IPS-20b (cell line): Measurements from ENCODE around the gene TPD52L1.

ENCODE experiments used
- H3K27ac ChIP-seq: one replicate; pipeline ENCODE4 v1.5.1; 2013; ENCODE audit warnings: low read length
- H3K27me3 ChIP-seq: 2 replicates; pipeline ENCODE4 v1.6.1; 2013; ENCODE audit warnings: mild to moderate bottlenecking, low read length, inconsistent platforms; ENCODE audit not compliant: insufficient read depth
- H3K36me3 ChIP-seq: 2 replicates; pipeline ENCODE4 v1.6.1; 2013; ENCODE audit warnings: low read depth, mild to moderate bottlenecking, inconsistent platforms, low read length, moderate library complexity; ENCODE audit not compliant: insufficient read depth
- H3K4me1 ChIP-seq: 2 replicates; pipeline ENCODE4 v1.6.1; 2013; ENCODE audit warnings: mild to moderate bottlenecking, control low read depth, inconsistent platforms, low read length, moderate library complexity; ENCODE audit not compliant: insufficient read depth
- H3K4me3 ChIP-seq: 2 replicates; pipeline ENCODE4 v1.5.1; 2013; ENCODE audit warnings: mild to moderate bottlenecking, low read length, inconsistent platforms
- H3K9ac ChIP-seq: 2 replicates; pipeline ENCODE4 v1.6.1; 2013; ENCODE audit warnings: low read depth, mild to moderate bottlenecking, inconsistent platforms, low read length, moderate library complexity
- H3K9me3 ChIP-seq: 2 replicates; pipeline ENCODE4 v1.6.1; 2013; ENCODE audit warnings: mild to moderate bottlenecking, low read depth, low read length, inconsistent platforms; ENCODE audit not compliant: insufficient read depth

The TPD52L1 gene

GRCh38 chr6:125215252-125215819, 61.8 kb downstream of the TPD52L1 start:
- Histone ChIP-seq H3K27me3 (no peaks in the 10 kb centered on the region), H3K4me3 (no peak overlapping the region), H3K9ac (no peak overlapping the region), H3K4me1 (no peaks in the 10 kb centered on the region), H3K9me3 (no peaks in the 10 kb centered on the region), H3K36me3 (no peaks in the 10 kb centered on the region), H3K27ac (no peak overlapping the region)

- H3K4me3 ChIP-seq: no peak overlapping the region
Observed at GRCh38 chr6:125216015-125216414, 62.4 kb downstream of the TPD52L1 start.

GRCh38 chr6:125217369-125217768, 63.8 kb downstream of the TPD52L1 start:
- no peaks in the 10 kb centered on the region for H3K4me1 ChIP-seq
- no peak overlapping the region for H3K9ac ChIP-seq
- H3K36me3 ChIP-seq: no peaks in the 10 kb centered on the region
- H3K9me3 ChIP-seq: no peaks in the 10 kb centered on the region
- no peaks in the 10 kb centered on the region for H3K27me3 ChIP-seq
- no peak overlapping the region for H3K27ac ChIP-seq
- no peak overlapping the region for H3K4me3 ChIP-seq

More at GRCh38 chr6:125216015-125216414, 62.4 kb downstream of the TPD52L1 start:
- Histone ChIP-seq H3K9me3 (no peaks in the 10 kb centered on the region), H3K27me3 (no peaks in the 10 kb centered on the region), H3K36me3 (no peaks in the 10 kb centered on the region), H3K27ac (no peak overlapping the region), H3K4me1 (no peaks in the 10 kb centered on the region), H3K9ac (no peak overlapping the region)

- Histone ChIP-seq H3K27ac (no peak overlapping the region), H3K36me3 (no peaks in the 10 kb centered on the region), H3K27me3 (no peaks in the 10 kb centered on the region), H3K9me3 (no peaks in the 10 kb centered on the region), H3K9ac (no peak overlapping the region), H3K4me1 (no peaks in the 10 kb centered on the region), H3K4me3 (no peak overlapping the region)
Observed at GRCh38 chr6:125217992-125218391, 64.4 kb downstream of the TPD52L1 start.

GRCh38 chr6:125219361-125219895, 65.9 kb downstream of the TPD52L1 start:
- Histone ChIP-seq H3K9me3 (no peaks in the 10 kb centered on the region), H3K27me3 (no peaks in the 10 kb centered on the region), H3K36me3 (no peaks in the 10 kb centered on the region), H3K27ac (no peak overlapping the region), H3K4me1 (no peaks in the 10 kb centered on the region), H3K9ac (no peak overlapping the region), H3K4me3 (no peak overlapping the region)

GRCh38 chr6:125220712-125221111, 67.1 kb downstream of the TPD52L1 start:
- no peaks in the 10 kb centered on the region for H3K36me3 ChIP-seq
- no peak overlapping the region for H3K4me3 ChIP-seq
- H3K4me1 ChIP-seq: no peaks in the 10 kb centered on the region
- H3K9ac ChIP-seq: no peak overlapping the region
- no peak overlapping the region for H3K27ac ChIP-seq
- H3K27me3 ChIP-seq: no peaks in the 10 kb centered on the region
- no peaks in the 10 kb centered on the region for H3K9me3 ChIP-seq

GRCh38 chr6:125222531-125223455, 69.2 kb downstream of the TPD52L1 start:
- H3K9ac ChIP-seq: no peak overlapping the region
- H3K27ac ChIP-seq: no peak overlapping the region
- no peak overlapping the region for H3K4me3 ChIP-seq

GRCh38 chr6:125224231-125224861, 70.8 kb downstream of the TPD52L1 start:
- H3K4me1 ChIP-seq: no peaks in the 10 kb centered on the region
- H3K9ac ChIP-seq: no peak overlapping the region
- H3K36me3 ChIP-seq: no peaks in the 10 kb centered on the region

More at GRCh38 chr6:125222531-125223455, 69.2 kb downstream of the TPD52L1 start:
- H3K9me3 ChIP-seq: no peaks in the 10 kb centered on the region
- H3K27me3 ChIP-seq: no peaks in the 10 kb centered on the region
- H3K4me1 ChIP-seq: no peaks in the 10 kb centered on the region
- H3K36me3 ChIP-seq: no peaks in the 10 kb centered on the region

GRCh38 chr6:125227244-125227643, 73.7 kb downstream of the TPD52L1 start:
- Histone ChIP-seq H3K27me3 (no peaks in the 10 kb centered on the region), H3K36me3 (no peaks in the 10 kb centered on the region), H3K27ac (no peak overlapping the region), H3K4me3 (no peak overlapping the region), H3K9me3 (no peaks in the 10 kb centered on the region), H3K9ac (no peak overlapping the region), H3K4me1 (no peaks in the 10 kb centered on the region)

More at GRCh38 chr6:125224231-125224861, 70.8 kb downstream of the TPD52L1 start:
- no peaks in the 10 kb centered on the region for H3K27me3 ChIP-seq
- no peaks in the 10 kb centered on the region for H3K9me3 ChIP-seq
- H3K27ac ChIP-seq: no peak overlapping the region
- H3K4me3 ChIP-seq: no peak overlapping the region

GRCh38 chr6:125228981-125229479, 75.5 kb downstream of the TPD52L1 start:
- H3K9me3 ChIP-seq: no peaks in the 10 kb centered on the region
- H3K36me3 ChIP-seq: no peaks in the 10 kb centered on the region
- H3K9ac ChIP-seq: no peak overlapping the region
- H3K4me1 ChIP-seq: no peaks in the 10 kb centered on the region
- H3K27ac ChIP-seq: no peak overlapping the region
- H3K27me3 ChIP-seq: no peaks in the 10 kb centered on the region
- H3K4me3 ChIP-seq: no peak overlapping the region

GRCh38 chr6:125230674-125231073, 77.1 kb downstream of the TPD52L1 start:
- H3K4me1 ChIP-seq: no peaks in the 10 kb centered on the region
- H3K27me3 ChIP-seq: no peaks in the 10 kb centered on the region
- H3K27ac ChIP-seq: no peak overlapping the region
- H3K36me3 ChIP-seq: no peaks in the 10 kb centered on the region
- H3K4me3 ChIP-seq: no peak overlapping the region
- H3K9ac ChIP-seq: no peak overlapping the region
- no peaks in the 10 kb centered on the region for H3K9me3 ChIP-seq
